Type B pancreatic cell (in vitro differentiated cells): ENCODE results near the gene C1QB. TPM values are rescaled to one million over a fixed set of nuclear protein-coding genes. Genes with fewer than 3 reads are reported as not detected.

Experiments
- DNase-seq: peaks from one replicate; pipeline ENCODE4 v3.0.0; 2021; ENCODE audit warnings: mixed read lengths; ENCODE audit not compliant: unreplicated experiment; ENCODE audit errors: extremely low spot score
- H3K27ac Mint-ChIP-seq: 2 replicates; pipeline ENCODE4 v1.8.0; 2021; ENCODE audit warnings: mild to moderate bottlenecking, mixed read lengths
- H3K27me3 Mint-ChIP-seq: 2 replicates; pipeline ENCODE4 v1.8.0; 2021; ENCODE audit warnings: mixed read lengths
- H3K36me3 Mint-ChIP-seq: 2 replicates; pipeline ENCODE4 v1.8.0; 2021; ENCODE audit warnings: mixed read lengths
- H3K4me1 Mint-ChIP-seq: one replicate; pipeline ENCODE4 v1.8.0; 2021; ENCODE audit warnings: mixed read lengths; ENCODE audit not compliant: unreplicated experiment
- H3K4me3 Mint-ChIP-seq: 2 replicates; pipeline ENCODE4 v1.8.0; 2021; ENCODE audit warnings: mild to moderate bottlenecking, mixed read lengths
- H3K9me3 Mint-ChIP-seq: 2 replicates; pipeline ENCODE4 v1.8.0; 2021; ENCODE audit warnings: mixed read lengths
- long read RNA-seq: library from polyadenylated mRNA; unstranded; transcript quantifications from one replicate; pipeline ENCODE4 v2.0.0, GENCODE V29; 2020
- total RNA-seq: library from RNA; stranded (reverse); gene quantifications from 2 replicates; pipeline ENCODE4 v1.2.1, GENCODE V29; 2021; ENCODE audit warnings: low replicate concordance
- TF ChIP-seq, protein P1 (sequence below): fragments of 200-600 bp; sonication (generic); conservative IDR thresholded peaks from 2 replicates; pipeline ENCODE4 v1.5.0; 2021; ENCODE audit warnings: antibody characterized with exemption, mild to moderate bottlenecking

Gene C1QB, protein sequence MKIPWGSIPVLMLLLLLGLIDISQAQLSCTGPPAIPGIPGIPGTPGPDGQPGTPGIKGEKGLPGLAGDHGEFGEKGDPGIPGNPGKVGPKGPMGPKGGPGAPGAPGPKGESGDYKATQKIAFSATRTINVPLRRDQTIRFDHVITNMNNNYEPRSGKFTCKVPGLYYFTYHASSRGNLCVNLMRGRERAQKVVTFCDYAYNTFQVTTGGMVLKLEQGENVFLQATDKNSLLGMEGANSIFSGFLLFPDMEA
- not detected in 2 replicates for total RNA-seq
- long read RNA-seq: 0 reads

DNA sequence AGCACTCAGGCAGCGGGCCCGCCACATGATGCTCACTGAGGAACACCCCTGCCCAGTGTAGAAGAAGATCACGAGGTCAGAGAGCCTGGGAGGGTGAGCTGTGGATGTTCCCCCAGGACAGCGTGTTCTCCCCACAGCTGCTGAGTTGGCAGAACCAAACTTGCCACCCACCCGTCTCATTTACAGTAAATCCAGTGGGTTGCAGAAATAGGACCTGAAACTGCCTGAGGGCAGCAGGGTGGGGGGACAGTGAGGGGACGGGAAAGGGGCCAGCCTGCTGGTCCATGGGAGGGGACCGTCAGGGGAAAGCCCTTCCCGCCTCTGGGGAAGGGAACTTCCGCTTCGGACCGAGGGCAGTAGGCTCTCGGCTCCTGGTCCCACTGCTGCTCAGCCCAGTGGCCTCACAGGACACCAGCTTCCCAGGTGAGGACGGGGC lies at the start of gene C1QB:
C1QB (plus strand) TSS at position 356 of the 436 bp plus-strand sequence. CDS start 6,227 bp downstream, outside the sequence.
- Mint-ChIP-seq H3K36me3 (no peaks in the 10 kb centered on the region), H3K9me3 (no peaks in the 10 kb centered on the region), H3K27me3 (peaks cover 34% of the 10 kb centered on the region), H3K4me1 (peaks cover 11% of the 10 kb centered on the region), H3K27ac (no peak within 1 kb of the TSS), H3K4me3 (no peak within 1 kb of the TSS)
- DNase-seq: no peak
- TF ChIP-seq, protein P1, sequence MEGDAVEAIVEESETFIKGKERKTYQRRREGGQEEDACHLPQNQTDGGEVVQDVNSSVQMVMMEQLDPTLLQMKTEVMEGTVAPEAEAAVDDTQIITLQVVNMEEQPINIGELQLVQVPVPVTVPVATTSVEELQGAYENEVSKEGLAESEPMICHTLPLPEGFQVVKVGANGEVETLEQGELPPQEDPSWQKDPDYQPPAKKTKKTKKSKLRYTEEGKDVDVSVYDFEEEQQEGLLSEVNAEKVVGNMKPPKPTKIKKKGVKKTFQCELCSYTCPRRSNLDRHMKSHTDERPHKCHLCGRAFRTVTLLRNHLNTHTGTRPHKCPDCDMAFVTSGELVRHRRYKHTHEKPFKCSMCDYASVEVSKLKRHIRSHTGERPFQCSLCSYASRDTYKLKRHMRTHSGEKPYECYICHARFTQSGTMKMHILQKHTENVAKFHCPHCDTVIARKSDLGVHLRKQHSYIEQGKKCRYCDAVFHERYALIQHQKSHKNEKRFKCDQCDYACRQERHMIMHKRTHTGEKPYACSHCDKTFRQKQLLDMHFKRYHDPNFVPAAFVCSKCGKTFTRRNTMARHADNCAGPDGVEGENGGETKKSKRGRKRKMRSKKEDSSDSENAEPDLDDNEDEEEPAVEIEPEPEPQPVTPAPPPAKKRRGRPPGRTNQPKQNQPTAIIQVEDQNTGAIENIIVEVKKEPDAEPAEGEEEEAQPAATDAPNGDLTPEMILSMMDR: no peak

DNA sequence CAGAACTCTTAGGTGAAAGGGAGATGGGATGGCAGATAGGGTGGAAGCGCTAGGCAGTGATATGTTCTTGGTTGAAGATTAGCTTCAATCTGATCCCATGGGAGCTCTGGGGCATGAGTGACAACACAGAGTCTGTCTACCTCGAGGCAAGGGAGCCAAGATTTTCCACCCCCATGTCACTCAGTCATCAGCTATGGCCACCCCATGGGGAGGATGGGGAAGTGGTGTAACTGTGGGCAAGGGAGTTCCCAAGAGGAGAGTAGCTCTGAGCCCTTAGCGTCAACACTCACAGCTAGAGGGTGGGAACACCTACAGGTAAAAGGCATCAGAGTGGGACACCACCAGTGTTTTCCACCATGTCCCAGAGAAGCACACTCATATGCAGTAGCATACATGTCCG lies 46.9 kb upstream of the C1QB start:
- no peak for DNase-seq
- Mint-ChIP-seq H3K9me3 (no peaks in the 10 kb centered on the region), H3K27me3 (peaks cover 81% of the 10 kb centered on the region), H3K27ac (no peak overlapping the region), H3K4me3 (no peak overlapping the region), H3K4me1 (no peaks in the 10 kb centered on the region), H3K36me3 (no peaks in the 10 kb centered on the region)
- TF ChIP-seq, protein P1: no peak

DNA sequence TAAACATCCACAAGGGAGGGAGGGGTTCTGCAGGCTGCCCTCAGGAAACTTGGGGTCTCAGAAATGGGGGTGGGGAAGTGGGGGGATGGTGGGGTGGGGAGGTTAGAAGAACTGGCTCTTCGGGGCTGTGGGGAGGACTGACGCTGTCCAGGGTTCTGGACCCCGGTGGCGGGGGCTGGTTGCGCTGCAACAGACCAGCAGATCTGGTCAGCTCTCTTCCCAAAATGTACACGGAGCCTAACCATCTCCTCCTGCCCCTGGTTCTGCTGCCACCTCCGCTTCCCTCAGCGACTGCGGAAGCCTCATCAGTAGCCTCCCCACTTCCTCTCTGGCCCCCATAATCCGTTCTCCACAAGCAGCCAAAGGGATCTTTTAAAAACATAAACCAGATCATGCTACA lies 45.9 kb upstream of the C1QB start:
- Mint-ChIP-seq H3K9me3 (no peaks in the 10 kb centered on the region), H3K4me1 (no peaks in the 10 kb centered on the region), H3K27me3 (peaks cover 88% of the 10 kb centered on the region), H3K27ac (no peak overlapping the region), H3K4me3 (no peak overlapping the region), H3K36me3 (no peaks in the 10 kb centered on the region)
- TF ChIP-seq, protein P1: no peak
- DNase-seq: no peak

DNA sequence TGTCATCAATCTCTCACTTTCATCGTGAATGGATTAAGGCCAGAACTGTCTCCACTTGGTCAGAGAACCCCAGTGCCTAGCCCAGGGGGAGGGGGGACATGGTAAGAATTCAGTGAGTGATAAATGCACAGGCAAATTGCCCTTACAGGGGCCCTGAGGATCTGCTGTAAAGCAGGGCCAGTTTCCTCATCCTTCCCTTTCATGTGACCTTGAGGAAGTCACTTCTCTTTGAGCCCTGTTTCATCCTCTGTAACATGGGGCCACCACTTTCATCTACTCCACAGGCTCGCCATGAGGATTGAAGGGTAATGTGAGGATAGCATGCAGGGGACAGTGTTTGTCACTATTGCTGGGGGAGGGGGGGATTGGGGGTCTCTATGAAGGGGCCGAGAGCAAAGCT lies 44.7 kb upstream of the C1QB start:
- peaks cover 83% of the 10 kb centered on the region for H3K27me3 Mint-ChIP-seq
- no peaks in the 10 kb centered on the region for H3K9me3 Mint-ChIP-seq
- H3K4me3 Mint-ChIP-seq: no peak overlapping the region
- no peak for DNase-seq
- H3K27ac Mint-ChIP-seq: no peak overlapping the region
- no peaks in the 10 kb centered on the region for H3K36me3 Mint-ChIP-seq
- TF ChIP-seq, protein P1: no peak
- H3K4me1 Mint-ChIP-seq: no peaks in the 10 kb centered on the region

DNA sequence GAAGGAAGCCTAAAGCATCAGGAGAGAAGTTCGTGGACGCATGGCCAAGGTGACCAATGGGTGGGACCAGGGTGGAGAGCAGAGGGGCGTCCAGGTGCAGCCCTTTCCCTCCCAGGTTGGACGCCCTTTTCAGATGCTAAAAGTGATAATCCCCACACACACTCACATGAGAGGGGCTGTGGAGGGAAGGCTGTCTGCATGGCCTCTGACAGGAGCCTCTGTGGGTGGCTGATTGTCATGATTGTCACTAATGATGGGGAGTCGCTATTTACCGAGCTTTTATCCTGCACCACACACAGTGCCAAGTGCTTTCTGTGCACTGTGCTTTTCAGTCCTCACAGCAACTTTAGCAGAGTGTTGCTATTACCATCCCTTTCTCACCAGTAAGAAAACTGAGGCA lies 43.7 kb upstream of the C1QB start:
- H3K4me3 Mint-ChIP-seq: no peak overlapping the region
- no peak for DNase-seq
- H3K36me3 Mint-ChIP-seq: no peaks in the 10 kb centered on the region
- TF ChIP-seq, protein P1: no peak
- H3K9me3 Mint-ChIP-seq: no peaks in the 10 kb centered on the region
- H3K4me1 Mint-ChIP-seq: no peaks in the 10 kb centered on the region
- peaks cover 77% of the 10 kb centered on the region for H3K27me3 Mint-ChIP-seq
- no peak overlapping the region for H3K27ac Mint-ChIP-seq
